OCI-LY3 (cell line): ENCODE data around the gene ARSI.

Experiments used
- H2AFZ ChIP-seq: fragments of 200-600, 300-600 bp; shearing (Covaris generic); 2 replicates; pipeline ENCODE4 v1.6.0; 2014; ENCODE audit warnings: antibody characterized with exemption, low read depth, low read length
- H3K27ac ChIP-seq: fragments of 200-600, 300-600 bp; sonication (generic); 2 replicates; pipeline ENCODE4 v1.5.1; 2014; ENCODE audit warnings: mild to moderate bottlenecking, low read length, moderate library complexity, mixed read lengths
- H3K27me3 ChIP-seq: fragments of 200-600, 300-600 bp; sonication (generic); 2 replicates; pipeline ENCODE4 v1.6.1; 2014; ENCODE audit warnings: low read depth, low read length, mixed read lengths
- H3K36me3 ChIP-seq: fragments of 200-600, 300-600 bp; sonication (generic); replicated peaks from 2 replicates; pipeline ENCODE3; 2014; ENCODE audit warnings: low read depth, low read length, mixed read lengths
- H3K4me1 ChIP-seq: fragments of 300-600, 200-600 bp; sonication (generic); 2 replicates; pipeline ENCODE4 v1.6.1; 2014; ENCODE audit warnings: low read length, mixed read lengths
- H3K4me2 ChIP-seq: fragments of 200-600, 300-600 bp; sonication (generic); 2 replicates; pipeline ENCODE4 v1.6.1; 2014; ENCODE audit warnings: low read length, mixed read lengths
- H3K4me3 ChIP-seq: fragments of 300-600, 200-600 bp; sonication (generic); 2 replicates; pipeline ENCODE4 v1.5.1; 2014; ENCODE audit warnings: antibody characterized with exemption, mild to moderate bottlenecking, low read length, moderate library complexity
- H3K79me2 ChIP-seq: fragments of 300-600, 200-600 bp; shearing (Covaris generic); 2 replicates; pipeline ENCODE4 v1.6.1; 2014; ENCODE audit warnings: mild to moderate bottlenecking, low read length, mixed read lengths
- H3K9ac ChIP-seq: fragments of 300-600, 200-600 bp; shearing (Covaris generic); 2 replicates; pipeline ENCODE4 v1.6.0; 2014; ENCODE audit warnings: mild to moderate bottlenecking, low read length, moderate library complexity
- H3K9me3 ChIP-seq: fragments of 200-600, 300-600 bp; shearing (Covaris generic); 2 replicates; pipeline ENCODE4 v1.6.1; 2014; ENCODE audit warnings: low read length, mixed read lengths; ENCODE audit not compliant: insufficient read depth
- H4K20me1 ChIP-seq: fragments of 200-600, 300-600 bp; sonication (generic); 2 replicates; pipeline ENCODE4 v1.6.1; 2016; ENCODE audit warnings: low read length, mixed read lengths; ENCODE audit not compliant: insufficient read depth
- EZH2phosphoT487 ChIP-seq: fragments of 200-600 bp; shearing (Covaris generic); IDR thresholded peaks from 2 replicates; pipeline ENCODE4 v1.6.1; 2018; ENCODE audit warnings: antibody characterized with exemption, mixed run types, low read depth
- TF ChIP-seq, protein P1 (sequence below): fragments of 200-600, 300-600 bp; sonication (generic); IDR thresholded peaks from 2 replicates; pipeline ENCODE4 v1.5.1; 2014; ENCODE audit warnings: antibody characterized with exemption, low read length, low read depth

ARSI gene

DNA sequence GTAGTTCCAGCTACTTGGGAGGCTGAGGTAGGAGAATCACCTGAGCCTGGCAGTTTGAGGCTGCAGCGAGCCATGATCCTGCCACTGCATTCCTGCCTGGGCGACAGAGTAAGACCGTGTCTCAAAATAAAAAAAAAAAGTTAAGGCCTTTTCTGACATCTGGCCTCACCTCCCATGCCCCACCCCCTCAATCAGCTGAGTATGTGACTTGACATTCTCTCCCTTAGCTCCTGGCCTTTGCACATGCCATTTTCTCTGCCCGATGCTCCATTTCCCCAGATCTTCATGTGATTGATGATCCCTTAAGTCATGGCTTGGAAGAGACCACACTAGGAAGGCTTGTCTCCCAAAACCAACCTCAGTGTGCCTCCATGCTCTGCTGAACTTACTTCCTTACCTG lies 37.1 kb upstream of the ARSI start:
- Histone ChIP-seq H3K9me3 (no peaks in the 10 kb centered on the region), H3K4me2 (no peak overlapping the region), H3K9ac (no peak overlapping the region)

DNA sequence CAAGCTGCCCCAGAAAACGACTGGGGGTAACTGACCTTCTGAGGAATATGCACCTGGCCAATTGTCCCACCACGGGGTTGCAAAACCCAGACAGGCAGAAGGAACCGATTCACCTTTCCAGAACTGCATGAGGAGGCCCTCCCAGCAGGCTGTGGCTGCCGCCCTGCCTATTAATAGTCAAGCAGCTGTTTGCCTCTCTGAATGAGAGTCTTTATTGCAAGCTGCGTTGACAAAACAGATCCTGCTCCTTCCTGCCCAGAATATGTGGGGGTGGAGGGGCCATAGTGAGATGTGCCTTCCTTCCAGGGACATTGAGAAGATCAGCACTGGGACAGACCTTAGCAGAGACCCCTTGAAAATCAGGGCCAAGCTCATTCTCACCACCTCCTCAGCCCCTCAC lies 36.5 kb upstream of the ARSI start:
- H3K4me1 ChIP-seq: no peaks in the 10 kb centered on the region
- no peak overlapping the region for H3K4me2 ChIP-seq
- no peak overlapping the region for H2AFZ ChIP-seq
- H3K27me3 ChIP-seq: no peaks in the 10 kb centered on the region
- H3K9me3 ChIP-seq: no peaks in the 10 kb centered on the region
- TF ChIP-seq EZH2phosphoT487: no peak
- TF ChIP-seq, protein P1, sequence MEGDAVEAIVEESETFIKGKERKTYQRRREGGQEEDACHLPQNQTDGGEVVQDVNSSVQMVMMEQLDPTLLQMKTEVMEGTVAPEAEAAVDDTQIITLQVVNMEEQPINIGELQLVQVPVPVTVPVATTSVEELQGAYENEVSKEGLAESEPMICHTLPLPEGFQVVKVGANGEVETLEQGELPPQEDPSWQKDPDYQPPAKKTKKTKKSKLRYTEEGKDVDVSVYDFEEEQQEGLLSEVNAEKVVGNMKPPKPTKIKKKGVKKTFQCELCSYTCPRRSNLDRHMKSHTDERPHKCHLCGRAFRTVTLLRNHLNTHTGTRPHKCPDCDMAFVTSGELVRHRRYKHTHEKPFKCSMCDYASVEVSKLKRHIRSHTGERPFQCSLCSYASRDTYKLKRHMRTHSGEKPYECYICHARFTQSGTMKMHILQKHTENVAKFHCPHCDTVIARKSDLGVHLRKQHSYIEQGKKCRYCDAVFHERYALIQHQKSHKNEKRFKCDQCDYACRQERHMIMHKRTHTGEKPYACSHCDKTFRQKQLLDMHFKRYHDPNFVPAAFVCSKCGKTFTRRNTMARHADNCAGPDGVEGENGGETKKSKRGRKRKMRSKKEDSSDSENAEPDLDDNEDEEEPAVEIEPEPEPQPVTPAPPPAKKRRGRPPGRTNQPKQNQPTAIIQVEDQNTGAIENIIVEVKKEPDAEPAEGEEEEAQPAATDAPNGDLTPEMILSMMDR: no peak
- no peaks in the 10 kb centered on the region for H3K36me3 ChIP-seq
- H3K4me3 ChIP-seq: no peak overlapping the region
- no peaks in the 10 kb centered on the region for H3K79me2 ChIP-seq
- no peak overlapping the region for H3K9ac ChIP-seq
- H4K20me1 ChIP-seq: no peaks in the 10 kb centered on the region
- no peak overlapping the region for H3K27ac ChIP-seq

More for the DNA sequence above, 37.1 kb upstream of the ARSI start:
- Histone ChIP-seq H3K79me2 (no peaks in the 10 kb centered on the region), H4K20me1 (no peaks in the 10 kb centered on the region), H3K36me3 (no peaks in the 10 kb centered on the region), H3K4me3 (no peak overlapping the region), H3K27ac (no peak overlapping the region), H3K4me1 (no peaks in the 10 kb centered on the region), H3K27me3 (no peaks in the 10 kb centered on the region), H2AFZ (no peak overlapping the region)
- TF ChIP-seq, protein P1: no peak

DNA sequence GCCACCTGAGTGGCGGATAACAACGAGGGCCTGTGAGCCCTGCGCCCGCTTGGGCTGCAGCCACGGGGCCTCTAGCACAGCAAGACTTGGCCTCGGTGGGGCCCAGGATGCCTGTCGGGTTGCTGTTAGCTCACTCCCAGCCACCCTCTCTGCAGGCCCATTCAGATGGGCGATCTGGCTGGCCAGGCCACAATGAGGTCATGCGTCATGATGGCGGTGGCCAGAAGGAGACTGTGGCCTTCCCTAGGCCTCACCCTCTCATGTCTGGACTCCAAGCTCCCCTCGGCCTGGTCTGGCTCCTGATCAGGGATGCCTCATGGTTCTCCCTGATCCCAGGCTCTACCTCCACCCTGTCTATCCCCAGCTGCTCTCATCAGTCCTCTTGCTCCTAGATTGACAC lies 35.8 kb upstream of the ARSI start:
- Histone ChIP-seq H3K27me3 (no peaks in the 10 kb centered on the region), H3K4me1 (no peaks in the 10 kb centered on the region), H3K9ac (no peak overlapping the region), H3K27ac (no peak overlapping the region), H3K9me3 (no peaks in the 10 kb centered on the region), H3K4me2 (no peak overlapping the region), H3K4me3 (no peak overlapping the region), H4K20me1 (no peaks in the 10 kb centered on the region), H3K36me3 (no peaks in the 10 kb centered on the region), H2AFZ (no peak overlapping the region), H3K79me2 (no peaks in the 10 kb centered on the region)
- TF ChIP-seq EZH2phosphoT487: no peak
- TF ChIP-seq, protein P1: no peak

DNA sequence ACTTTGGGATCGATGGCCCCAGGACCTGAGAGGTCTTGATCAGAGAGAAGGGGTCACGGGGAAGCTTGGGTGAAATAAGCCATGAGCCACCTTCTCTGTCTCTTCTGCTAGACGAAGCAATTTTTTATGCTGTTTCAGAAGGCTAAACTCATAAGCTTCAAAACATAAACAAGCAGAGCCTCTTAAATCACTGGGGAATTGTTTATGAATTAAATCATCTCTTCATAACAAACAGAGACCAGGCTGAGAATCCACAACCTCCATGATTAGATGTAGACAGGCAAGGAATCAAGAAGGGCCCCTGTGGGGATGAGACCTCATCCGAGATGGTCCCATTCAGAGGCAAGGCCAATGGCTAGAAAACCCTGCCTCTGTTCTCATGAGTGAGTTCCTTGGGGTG lies 33.1 kb upstream of the ARSI start:
- Histone ChIP-seq H3K4me2 (no peak overlapping the region), H3K36me3 (no peaks in the 10 kb centered on the region), H3K79me2 (no peaks in the 10 kb centered on the region), H3K4me3 (no peak overlapping the region), H3K4me1 (no peaks in the 10 kb centered on the region), H2AFZ (no peak overlapping the region), H3K27me3 (no peaks in the 10 kb centered on the region), H3K9ac (no peak overlapping the region), H4K20me1 (no peaks in the 10 kb centered on the region), H3K27ac (no peak overlapping the region), H3K9me3 (no peaks in the 10 kb centered on the region)
- no peak for TF ChIP-seq EZH2phosphoT487
- TF ChIP-seq, protein P1: no peak
